ENCODE results near the gene SF3B1.

Gene SF3B1

GRCh38 chr2:197387179-197387578 lies 47.6 kb downstream of the SF3B1 start:
- TF ChIP-seq SIN3A (IDR thresholded peaks at IDR 0.05; ENCODE audit: borderline replicate concordance, insufficient read depth, low read length), result no peak
- TF ChIP-seq TAF1 (IDR thresholded peaks at IDR 0.05; ENCODE audit: borderline replicate concordance, insufficient read depth, low read length), result no peak
- no peak for TF ChIP-seq REST (IDR thresholded peaks at IDR 0.05; ENCODE audit: insufficient read depth in 1 of 2, low read depth in 2 of 2, low read length in 2 of 2)
- TF ChIP-seq FOXP2 (optimal IDR thresholded peaks at IDR 0.05; ENCODE audit: borderline replicate concordance, extremely low read depth, extremely low read length, insufficient read depth), result no peak
- no peak for TF ChIP-seq POLR2AphosphoS5 (IDR thresholded peaks at IDR 0.05; ENCODE audit: low read depth, low read length)

GRCh38 chr2:197386242-197386641 lies 48.6 kb downstream of the SF3B1 start:
- TF ChIP-seq SIN3A (IDR thresholded peaks at IDR 0.05; ENCODE audit: borderline replicate concordance, insufficient read depth, low read length) (no peak), TAF1 (IDR thresholded peaks at IDR 0.05; ENCODE audit: borderline replicate concordance, insufficient read depth, low read length) (no peak), FOXP2 (optimal IDR thresholded peaks at IDR 0.05; ENCODE audit: borderline replicate concordance, extremely low read depth, extremely low read length, insufficient read depth) (no peak), REST (IDR thresholded peaks at IDR 0.05; ENCODE audit: insufficient read depth in 1 of 2, low read depth in 2 of 2, low read length in 2 of 2) (no peak), POLR2AphosphoS5 (IDR thresholded peaks at IDR 0.05; ENCODE audit: low read depth, low read length) (no peak)

- TF ChIP-seq POLR2AphosphoS5 (IDR thresholded peaks at IDR 0.05; ENCODE audit: low read depth, low read length) (no peak), FOXP2 (optimal IDR thresholded peaks at IDR 0.05; ENCODE audit: borderline replicate concordance, extremely low read depth, extremely low read length, insufficient read depth) (no peak), REST (IDR thresholded peaks at IDR 0.05; ENCODE audit: insufficient read depth in 1 of 2, low read depth in 2 of 2, low read length in 2 of 2) (no peak), SIN3A (IDR thresholded peaks at IDR 0.05; ENCODE audit: borderline replicate concordance, insufficient read depth, low read length) (no peak), TAF1 (IDR thresholded peaks at IDR 0.05; ENCODE audit: borderline replicate concordance, insufficient read depth, low read length) (no peak)
These were observed 51.0 kb downstream of the SF3B1 start for GRCh38 chr2:197383825-197384224.

GRCh38 chr2:197381641-197382040 lies 53.2 kb downstream of the SF3B1 start:
- TF ChIP-seq REST (IDR thresholded peaks at IDR 0.05; ENCODE audit: insufficient read depth in 1 of 2, low read depth in 2 of 2, low read length in 2 of 2), result no peak
- TF ChIP-seq TAF1 (IDR thresholded peaks at IDR 0.05; ENCODE audit: borderline replicate concordance, insufficient read depth, low read length), result no peak
- TF ChIP-seq SIN3A (IDR thresholded peaks at IDR 0.05; ENCODE audit: borderline replicate concordance, insufficient read depth, low read length), result no peak
